IMR-90 (cell line): Measurements from ENCODE around the gene NKAPL.

Experiments
- CEBPB ChIP-seq: IDR thresholded peaks from 2 replicates; pipeline ENCODE4 v1.6.1; 2012; ENCODE audit warnings: low read depth, low read length, improper control_type of control experiment
- CHD1 ChIP-seq: IDR thresholded peaks from 2 replicates; pipeline ENCODE4 v1.6.1; 2012; ENCODE audit warnings: low read depth, low read length, improper control_type of control experiment
- MAFK ChIP-seq: IDR thresholded peaks from 2 replicates; pipeline ENCODE4 v1.6.1; 2012; ENCODE audit warnings: low read depth, low read length, improper control_type of control experiment
- MXI1 ChIP-seq: IDR thresholded peaks from 2 replicates; pipeline ENCODE4 v1.6.1; 2012; ENCODE audit warnings: low read depth, mild to moderate bottlenecking, low read length, moderate library complexity, borderline replicate concordance
- POLR2A ChIP-seq: IDR thresholded peaks from 2 replicates; pipeline ENCODE4 v1.6.1; 2012; ENCODE audit warnings: mild to moderate bottlenecking, low read depth, low read length
- RAD21 ChIP-seq: IDR thresholded peaks from 2 replicates; pipeline ENCODE4 v1.6.1; 2012; ENCODE audit warnings: low read length, improper control_type of control experiment
- RCOR1 ChIP-seq: IDR thresholded peaks from 2 replicates; pipeline ENCODE4 v1.6.1; 2012; ENCODE audit warnings: mild to moderate bottlenecking, low read length, improper control_type of control experiment; ENCODE audit not compliant: insufficient replicate concordance
- RFX5 ChIP-seq: IDR thresholded peaks from 2 replicates; pipeline ENCODE4 v1.8.0; 2012; ENCODE audit warnings: low read depth, mild to moderate bottlenecking, low read length, moderate library complexity
- SMC3 ChIP-seq: fragments of 150-350 bp; IDR thresholded peaks from 2 replicates; pipeline ENCODE4 v1.6.1; 2016; ENCODE audit warnings: low read depth, mild to moderate bottlenecking, antibody characterized with exemption, low read length, moderate library complexity
- TF ChIP-seq, protein P1 (sequence below): conservative IDR thresholded peaks from 2 replicates; pipeline ENCODE4 v1.5.1; 2012; ENCODE audit warnings: mild to moderate bottlenecking, low read depth, low read length, improper control_type of control experiment
- TF ChIP-seq, protein P2 (sequence below): fragments of 150-350 bp; IDR thresholded peaks from 2 replicates; pipeline ENCODE4 v1.6.1; 2017; ENCODE audit warnings: mild to moderate bottlenecking, antibody characterized with exemption, low read length, low read depth
- TF ChIP-seq, protein P3 (sequence below): fragments of 150-350 bp; IDR thresholded peaks from 2 replicates; pipeline ENCODE4 v1.6.1; 2016; ENCODE audit warnings: low read depth, mild to moderate bottlenecking, low read length, moderate library complexity, borderline replicate concordance

DNA sequence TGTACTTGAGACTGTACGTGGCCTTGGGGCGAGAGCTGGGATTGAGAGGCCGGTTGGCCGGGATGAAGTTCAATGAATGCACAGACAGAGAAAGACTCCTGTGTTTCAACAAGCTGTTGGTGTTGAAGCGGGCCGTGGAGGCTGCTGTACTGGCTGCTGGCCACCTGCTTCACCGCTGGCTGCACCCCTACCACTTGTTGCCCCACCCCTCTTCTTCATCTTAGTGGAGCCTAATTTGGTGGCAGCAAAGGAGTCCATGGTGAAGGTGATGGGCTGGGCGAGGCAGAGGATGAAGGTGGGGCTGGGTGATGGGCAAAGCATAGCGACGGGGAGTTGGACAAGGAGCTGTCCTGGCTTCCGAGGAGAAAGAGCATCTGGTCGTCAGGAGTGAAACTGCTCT, 41.2 kb upstream of the NKAPL start:
- TF ChIP-seq, protein P1, sequence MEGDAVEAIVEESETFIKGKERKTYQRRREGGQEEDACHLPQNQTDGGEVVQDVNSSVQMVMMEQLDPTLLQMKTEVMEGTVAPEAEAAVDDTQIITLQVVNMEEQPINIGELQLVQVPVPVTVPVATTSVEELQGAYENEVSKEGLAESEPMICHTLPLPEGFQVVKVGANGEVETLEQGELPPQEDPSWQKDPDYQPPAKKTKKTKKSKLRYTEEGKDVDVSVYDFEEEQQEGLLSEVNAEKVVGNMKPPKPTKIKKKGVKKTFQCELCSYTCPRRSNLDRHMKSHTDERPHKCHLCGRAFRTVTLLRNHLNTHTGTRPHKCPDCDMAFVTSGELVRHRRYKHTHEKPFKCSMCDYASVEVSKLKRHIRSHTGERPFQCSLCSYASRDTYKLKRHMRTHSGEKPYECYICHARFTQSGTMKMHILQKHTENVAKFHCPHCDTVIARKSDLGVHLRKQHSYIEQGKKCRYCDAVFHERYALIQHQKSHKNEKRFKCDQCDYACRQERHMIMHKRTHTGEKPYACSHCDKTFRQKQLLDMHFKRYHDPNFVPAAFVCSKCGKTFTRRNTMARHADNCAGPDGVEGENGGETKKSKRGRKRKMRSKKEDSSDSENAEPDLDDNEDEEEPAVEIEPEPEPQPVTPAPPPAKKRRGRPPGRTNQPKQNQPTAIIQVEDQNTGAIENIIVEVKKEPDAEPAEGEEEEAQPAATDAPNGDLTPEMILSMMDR, result no peak
- TF ChIP-seq POLR2A (no peak), SMC3 (no peak), RAD21 (no peak), MXI1 (no peak), RCOR1 (no peak), CEBPB (no peak), CHD1 (no peak), MAFK (no peak), RFX5 (no peak)
- TF ChIP-seq, protein P2, sequence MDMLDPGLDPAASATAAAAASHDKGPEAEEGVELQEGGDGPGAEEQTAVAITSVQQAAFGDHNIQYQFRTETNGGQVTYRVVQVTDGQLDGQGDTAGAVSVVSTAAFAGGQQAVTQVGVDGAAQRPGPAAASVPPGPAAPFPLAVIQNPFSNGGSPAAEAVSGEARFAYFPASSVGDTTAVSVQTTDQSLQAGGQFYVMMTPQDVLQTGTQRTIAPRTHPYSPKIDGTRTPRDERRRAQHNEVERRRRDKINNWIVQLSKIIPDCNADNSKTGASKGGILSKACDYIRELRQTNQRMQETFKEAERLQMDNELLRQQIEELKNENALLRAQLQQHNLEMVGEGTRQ, result no peak
- TF ChIP-seq, protein P3, sequence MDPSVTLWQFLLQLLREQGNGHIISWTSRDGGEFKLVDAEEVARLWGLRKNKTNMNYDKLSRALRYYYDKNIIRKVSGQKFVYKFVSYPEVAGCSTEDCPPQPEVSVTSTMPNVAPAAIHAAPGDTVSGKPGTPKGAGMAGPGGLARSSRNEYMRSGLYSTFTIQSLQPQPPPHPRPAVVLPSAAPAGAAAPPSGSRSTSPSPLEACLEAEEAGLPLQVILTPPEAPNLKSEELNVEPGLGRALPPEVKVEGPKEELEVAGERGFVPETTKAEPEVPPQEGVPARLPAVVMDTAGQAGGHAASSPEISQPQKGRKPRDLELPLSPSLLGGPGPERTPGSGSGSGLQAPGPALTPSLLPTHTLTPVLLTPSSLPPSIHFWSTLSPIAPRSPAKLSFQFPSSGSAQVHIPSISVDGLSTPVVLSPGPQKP, result no peak
